HCT116 (cell line): Measurements from ENCODE around the gene SERAC1. TPM values are rescaled to one million over a fixed set of nuclear protein-coding genes. Genes with fewer than 3 reads are reported as not detected.

Experiments used
- ATAC-seq: fragments of 200-7000 bp; cut with Tn5 transposase; 2 replicates; pipeline ENCODE4 v1.9.1; 2020; ENCODE audit warnings: mild to moderate bottlenecking, moderate library complexity
- BruUV-seq: library from RNA; stranded (reverse); fragments of 400-500 nt; replicated peaks from 2 replicates; lab custom pipeline; 2021; lab: Mats Ljungman, UMichigan
- CTCF ChIA-PET: fragments of 300-600 bp; sonication (Branson Sonifier 250); formaldehyde crosslinking; loops from one replicate; lab custom pipeline; 2021; ENCODE audit warnings: antibody characterized with exemption; lab: Charles Lee
- POLR2A ChIA-PET: fragments of 300-600, 350-600 bp; sonication (Branson Sonifier 250); formaldehyde crosslinking; loops from one replicate; lab custom pipeline; 2021; ENCODE audit warnings: antibody characterized with exemption; lab: Charles Lee
- RAD21 ChIA-PET, 2 experiments: fragments of 300-600 bp; sonication (Branson Sonifier 250); formaldehyde crosslinking; loops; one replicate each; lab custom pipeline; 2023; ENCODE audit warnings: low total read pairs in 2 of 2; ENCODE audit not compliant: uncharacterized antibody in 2 of 2, unreplicated experiment in 2 of 2, low non-redundant PET in 1 of 2; lab: Charles Lee
- DNase-seq: peaks from one replicate; pipeline ENCODE4 v3.0.0-alpha.2; 2010; ENCODE audit warnings: low read depth, low spot score
- H2AFZ ChIP-seq: fragments of 200-600 bp; shearing (Covaris generic), sonication (generic); 2 replicates; pipeline ENCODE4 v1.6.1; 2017; ENCODE audit warnings: low read depth, mixed run types, mixed read lengths, antibody characterized with exemption, low read length; ENCODE audit not compliant: poor library complexity, severe bottlenecking
- H3K27ac ChIP-seq: 2 replicates; pipeline ENCODE4 v1.5.1; 2012; ENCODE audit warnings: low read depth, low read length
- H3K27me3 ChIP-seq: fragments of 200-600 bp; sonication (generic); 2 replicates; pipeline ENCODE4 v1.6.1; 2016; ENCODE audit warnings: mixed run types, low read length, mixed read lengths; ENCODE audit not compliant: insufficient read depth
- H3K36me3 ChIP-seq, 2 experiments: fragments of 200-500 bp in 1 of 2; fragments of 200-600 bp in 1 of 2; sonication (Bioruptor generic) in 1 of 2; sonication (generic) in 1 of 2; 2 replicates each; pipeline versions ENCODE4 v1.5.1 to v1.6.1; 2014 to 2016; ENCODE audit warnings: low read length in 2 of 2, inconsistent platforms in 1 of 2, mixed read lengths in 1 of 2, mixed run types in 1 of 2; ENCODE audit not compliant: insufficient read depth in 2 of 2, control insufficient read depth in 1 of 2
- H3K4me1 ChIP-seq, 2 experiments: fragments of 200-600 bp in 1 of 2; sonication (generic) in 1 of 2; 2 replicates each; pipeline versions ENCODE4 v1.5.1 to v1.6.1; 2012 to 2017; ENCODE audit warnings: low read length in 2 of 2, inconsistent platforms in 1 of 2, mild to moderate bottlenecking in 1 of 2, mixed read lengths in 1 of 2, mixed run types in 1 of 2, moderate library complexity in 1 of 2; ENCODE audit not compliant: insufficient read depth in 2 of 2, control insufficient read depth in 1 of 2
- H3K4me2 ChIP-seq: fragments of 200-600 bp; sonication (generic); 2 replicates; pipeline ENCODE4 v1.6.1; 2017; ENCODE audit warnings: mixed run types, low read length, mixed read lengths
- H3K4me3 ChIP-seq, 2 experiments: fragments of 200-600 bp in 1 of 2; sonication (generic) in 1 of 2; replicated peaks in 1 of 2; 2 replicates each; pipeline ENCODE4 v1.5.1; 2011 to 2016; ENCODE audit warnings: low read length in 2 of 2, control low read depth in 1 of 2, low read depth in 1 of 2, mild to moderate bottlenecking in 1 of 2, mixed read lengths in 1 of 2, mixed run types in 1 of 2
- H3K79me2 ChIP-seq: fragments of 200-600 bp; sonication (generic); 2 replicates; pipeline ENCODE4 v1.6.1; 2017; ENCODE audit warnings: mild to moderate bottlenecking, mixed run types, low read length, moderate library complexity, mixed read lengths; ENCODE audit not compliant: insufficient read depth
- H3K9ac ChIP-seq: fragments of 200-600 bp; sonication (generic); 2 replicates; pipeline ENCODE4 v1.6.1; 2016; ENCODE audit warnings: low read length, mixed read lengths
- H3K9me2 ChIP-seq: fragments of 200-600 bp; sonication (generic), shearing (Covaris generic); 2 replicates; pipeline ENCODE4 v1.6.1; 2017; ENCODE audit warnings: mixed run types, mild to moderate bottlenecking, moderate library complexity; ENCODE audit not compliant: insufficient read depth
- H3K9me3 ChIP-seq, 2 experiments: fragments of 200-500 bp in 1 of 2; fragments of 200-600 bp in 1 of 2; sonication (Bioruptor generic) in 1 of 2; sonication (generic) in 1 of 2; 2 replicates each; pipeline ENCODE4 v1.6.1; 2014 to 2017; ENCODE audit warnings: low read length in 2 of 2, mixed read lengths in 2 of 2, inconsistent platforms in 1 of 2, low read depth in 1 of 2, mild to moderate bottlenecking in 1 of 2, mixed run types in 1 of 2, moderate library complexity in 1 of 2; ENCODE audit not compliant: control insufficient read depth in 1 of 2, insufficient read depth in 1 of 2
- H4K20me1 ChIP-seq: fragments of 200-600 bp; sonication (generic), shearing (Covaris generic); 2 replicates; pipeline ENCODE4 v1.6.1; 2017; ENCODE audit warnings: mixed run types, mild to moderate bottlenecking, moderate library complexity; ENCODE audit not compliant: insufficient read depth
- EZH2 ChIP-seq: fragments of 200-600 bp; sonication (generic); IDR thresholded peaks from 2 replicates; pipeline ENCODE4 v1.6.1; 2017; ENCODE audit warnings: antibody characterized with exemption, mixed run types
- EZH2phosphoT487 ChIP-seq: fragments of 200-600 bp; IDR thresholded peaks from 2 replicates; pipeline ENCODE4 v1.6.1; 2018; ENCODE audit warnings: antibody characterized with exemption, borderline replicate concordance
- FOSL1 ChIP-seq: IDR thresholded peaks from 2 replicates; pipeline ENCODE4 v1.6.1; 2012; ENCODE audit warnings: low read depth
- JUND ChIP-seq: IDR thresholded peaks from 2 replicates; pipeline ENCODE4 v1.6.1; 2012
- POLR2A ChIP-seq: IDR thresholded peaks from 2 replicates; pipeline ENCODE4 v1.7.0; 2011; ENCODE audit warnings: borderline replicate concordance; ENCODE audit not compliant: insufficient read depth, insufficient read length; ENCODE audit errors: extremely low read depth
- POLR2AphosphoS5 ChIP-seq: IDR thresholded peaks from 2 replicates; pipeline ENCODE4 v1.6.1; 2011; ENCODE audit warnings: mild to moderate bottlenecking, low read depth, low read length, moderate library complexity
- SIN3A ChIP-seq: IDR thresholded peaks from 2 replicates; pipeline ENCODE4 v1.6.1; 2012; ENCODE audit warnings: low read depth
- SP1 ChIP-seq: IDR thresholded peaks from 2 replicates; pipeline ENCODE4 v1.6.1; 2012; ENCODE audit warnings: low read depth
- SRF ChIP-seq: IDR thresholded peaks from 2 replicates; pipeline ENCODE4 v1.6.1; 2012; ENCODE audit warnings: low read depth
- TCF7L2 ChIP-seq: IDR thresholded peaks from 2 replicates; pipeline ENCODE4 v1.7.0; 2011; ENCODE audit warnings: borderline replicate concordance, inconsistent platforms; ENCODE audit not compliant: insufficient read depth, insufficient read length; ENCODE audit errors: extremely low read depth
- YY1 ChIP-seq: IDR thresholded peaks from 2 replicates; pipeline ENCODE4 v1.6.1; 2011; ENCODE audit warnings: low read length, low read depth, moderate library complexity, mild to moderate bottlenecking; ENCODE audit not compliant: insufficient replicate concordance; ENCODE audit errors: extremely low read depth
- intact Hi-C: fragments of 100-400 bp; cut with micrococcal nuclease; formaldehyde crosslinking; loops from 2 replicates; pipeline ENCODE4 v1.10.0; 2022
- total RNA-seq: library from RNA; stranded (reverse); gene quantifications from one replicate; pipeline ENCODE4 v1.2.1, GENCODE V29; 2021; ENCODE audit not compliant: unreplicated experiment
- TF ChIP-seq, protein P1 (sequence below): IDR thresholded peaks from 2 replicates; pipeline ENCODE4 v1.6.1; 2011; ENCODE audit warnings: mild to moderate bottlenecking, low read length, moderate library complexity; ENCODE audit not compliant: insufficient replicate concordance; ENCODE audit errors: extremely low read depth
- TF ChIP-seq, protein P2 (sequence below): IDR thresholded peaks from 2 replicates; pipeline ENCODE4 v1.6.1; 2012; ENCODE audit warnings: low read depth
- TF ChIP-seq, protein P3 (sequence below), 3 experiments: fragments of 200-600 bp in 1 of 3; sonication (generic) in 1 of 3; IDR thresholded peaks in 2 of 3; conservative IDR thresholded peaks in 1 of 3; 2 replicates each; pipeline ENCODE4 v1.5.1; 2012 to 2017; ENCODE audit warnings: low read depth in 2 of 3, low read length in 2 of 3, antibody characterized with exemption in 1 of 3, borderline replicate concordance in 1 of 3, control low read depth in 1 of 3, mild to moderate bottlenecking in 1 of 3, mixed read lengths in 1 of 3, mixed run types in 1 of 3, moderate library complexity in 1 of 3; ENCODE audit not compliant: insufficient read depth in 1 of 3
- TF ChIP-seq, protein P4 (sequence below): IDR thresholded peaks from 2 replicates; pipeline ENCODE4 v1.6.1; 2012

SERAC1 gene
- total RNA-seq, 1 experiment from 2014 or later = 7.6 TPM

DNA sequence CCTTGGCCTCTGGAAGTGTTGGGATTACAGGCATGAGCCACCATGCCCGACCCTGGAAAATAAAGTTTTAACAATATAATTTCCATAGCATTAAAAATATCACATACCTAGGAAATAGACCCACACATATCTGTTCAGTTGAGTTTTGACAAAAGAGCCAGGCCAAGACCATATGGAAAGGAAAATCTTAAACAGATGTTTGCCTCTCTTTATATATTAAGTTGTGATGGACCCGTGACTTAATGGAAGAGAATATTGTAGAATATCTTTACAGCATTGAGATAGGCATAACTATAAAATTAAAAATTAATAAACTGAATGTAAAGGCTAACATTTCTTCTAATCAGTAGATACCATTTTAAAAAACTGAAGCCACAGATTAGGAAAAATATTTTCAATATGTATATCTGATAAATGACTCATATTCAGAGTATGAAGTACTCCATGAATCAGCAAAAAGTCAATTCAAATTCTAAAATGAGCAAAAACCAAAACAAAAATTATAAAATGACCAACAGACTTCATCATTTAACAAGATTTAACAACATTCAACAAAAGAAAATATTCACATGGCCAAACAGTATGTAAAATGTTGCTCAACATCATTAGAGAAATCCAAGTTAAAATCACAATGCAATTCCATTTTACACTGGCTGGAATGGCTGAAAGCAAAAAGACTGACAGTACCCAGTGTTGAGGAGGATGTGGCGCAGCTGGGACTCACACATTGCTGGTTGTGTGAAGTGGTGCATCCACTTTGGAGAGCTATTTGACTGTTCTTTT is 43.4 kb upstream of the SERAC1 start:
- H2AFZ ChIP-seq = no peak overlapping the region
- H3K4me1 ChIP-seq = peaks cover 0 to 19% of the 10 kb centered on the region in 2 experiments; a peak in 3 of 4 replicates
- H4K20me1 ChIP-seq = no peaks in the 10 kb centered on the region
- no peak overlapping the region for H3K27ac ChIP-seq
- no peak overlapping the region for H3K9ac ChIP-seq
- no TSS peak for BruUV-seq
- no peak overlapping the region for H3K4me2 ChIP-seq
- ATAC-seq (no peak), DNase-seq (no peak)
- POLR2A ChIA-PET = interaction anchor here (0.7 kb wide), 1 partner anchor 34 kb away, joined by 3 read pairs; no protein-coding TSS in a partner anchor
- H3K27me3 ChIP-seq = no peaks in the 10 kb centered on the region
- no peaks in the 10 kb centered on the region for H3K79me2 ChIP-seq
- RAD21 ChIA-PET = interaction anchor here in 1 of 2 experiments (0.6 kb wide), 1 partner anchor 461 kb away, joined by 3 read pairs; no protein-coding TSS in a partner anchor
- intact Hi-C loops = no loop called here
- TF ChIP-seq TCF7L2 = no peak
- no peak for TF ChIP-seq POLR2A
- no peak for TF ChIP-seq SIN3A
- TF ChIP-seq, protein P1, sequence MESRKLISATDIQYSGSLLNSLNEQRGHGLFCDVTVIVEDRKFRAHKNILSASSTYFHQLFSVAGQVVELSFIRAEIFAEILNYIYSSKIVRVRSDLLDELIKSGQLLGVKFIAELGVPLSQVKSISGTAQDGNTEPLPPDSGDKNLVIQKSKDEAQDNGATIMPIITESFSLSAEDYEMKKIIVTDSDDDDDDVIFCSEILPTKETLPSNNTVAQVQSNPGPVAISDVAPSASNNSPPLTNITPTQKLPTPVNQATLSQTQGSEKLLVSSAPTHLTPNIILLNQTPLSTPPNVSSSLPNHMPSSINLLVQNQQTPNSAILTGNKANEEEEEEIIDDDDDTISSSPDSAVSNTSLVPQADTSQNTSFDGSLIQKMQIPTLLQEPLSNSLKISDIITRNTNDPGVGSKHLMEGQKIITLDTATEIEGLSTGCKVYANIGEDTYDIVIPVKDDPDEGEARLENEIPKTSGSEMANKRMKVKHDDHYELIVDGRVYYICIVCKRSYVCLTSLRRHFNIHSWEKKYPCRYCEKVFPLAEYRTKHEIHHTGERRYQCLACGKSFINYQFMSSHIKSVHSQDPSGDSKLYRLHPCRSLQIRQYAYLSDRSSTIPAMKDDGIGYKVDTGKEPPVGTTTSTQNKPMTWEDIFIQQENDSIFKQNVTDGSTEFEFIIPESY = no peak
- TF ChIP-seq EZH2phosphoT487 = no peak
- no peak for TF ChIP-seq SRF
- TF ChIP-seq, protein P2, sequence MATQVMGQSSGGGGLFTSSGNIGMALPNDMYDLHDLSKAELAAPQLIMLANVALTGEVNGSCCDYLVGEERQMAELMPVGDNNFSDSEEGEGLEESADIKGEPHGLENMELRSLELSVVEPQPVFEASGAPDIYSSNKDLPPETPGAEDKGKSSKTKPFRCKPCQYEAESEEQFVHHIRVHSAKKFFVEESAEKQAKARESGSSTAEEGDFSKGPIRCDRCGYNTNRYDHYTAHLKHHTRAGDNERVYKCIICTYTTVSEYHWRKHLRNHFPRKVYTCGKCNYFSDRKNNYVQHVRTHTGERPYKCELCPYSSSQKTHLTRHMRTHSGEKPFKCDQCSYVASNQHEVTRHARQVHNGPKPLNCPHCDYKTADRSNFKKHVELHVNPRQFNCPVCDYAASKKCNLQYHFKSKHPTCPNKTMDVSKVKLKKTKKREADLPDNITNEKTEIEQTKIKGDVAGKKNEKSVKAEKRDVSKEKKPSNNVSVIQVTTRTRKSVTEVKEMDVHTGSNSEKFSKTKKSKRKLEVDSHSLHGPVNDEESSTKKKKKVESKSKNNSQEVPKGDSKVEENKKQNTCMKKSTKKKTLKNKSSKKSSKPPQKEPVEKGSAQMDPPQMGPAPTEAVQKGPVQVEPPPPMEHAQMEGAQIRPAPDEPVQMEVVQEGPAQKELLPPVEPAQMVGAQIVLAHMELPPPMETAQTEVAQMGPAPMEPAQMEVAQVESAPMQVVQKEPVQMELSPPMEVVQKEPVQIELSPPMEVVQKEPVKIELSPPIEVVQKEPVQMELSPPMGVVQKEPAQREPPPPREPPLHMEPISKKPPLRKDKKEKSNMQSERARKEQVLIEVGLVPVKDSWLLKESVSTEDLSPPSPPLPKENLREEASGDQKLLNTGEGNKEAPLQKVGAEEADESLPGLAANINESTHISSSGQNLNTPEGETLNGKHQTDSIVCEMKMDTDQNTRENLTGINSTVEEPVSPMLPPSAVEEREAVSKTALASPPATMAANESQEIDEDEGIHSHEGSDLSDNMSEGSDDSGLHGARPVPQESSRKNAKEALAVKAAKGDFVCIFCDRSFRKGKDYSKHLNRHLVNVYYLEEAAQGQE = no peak
- no peak for TF ChIP-seq POLR2AphosphoS5
- TF ChIP-seq, protein P3, sequence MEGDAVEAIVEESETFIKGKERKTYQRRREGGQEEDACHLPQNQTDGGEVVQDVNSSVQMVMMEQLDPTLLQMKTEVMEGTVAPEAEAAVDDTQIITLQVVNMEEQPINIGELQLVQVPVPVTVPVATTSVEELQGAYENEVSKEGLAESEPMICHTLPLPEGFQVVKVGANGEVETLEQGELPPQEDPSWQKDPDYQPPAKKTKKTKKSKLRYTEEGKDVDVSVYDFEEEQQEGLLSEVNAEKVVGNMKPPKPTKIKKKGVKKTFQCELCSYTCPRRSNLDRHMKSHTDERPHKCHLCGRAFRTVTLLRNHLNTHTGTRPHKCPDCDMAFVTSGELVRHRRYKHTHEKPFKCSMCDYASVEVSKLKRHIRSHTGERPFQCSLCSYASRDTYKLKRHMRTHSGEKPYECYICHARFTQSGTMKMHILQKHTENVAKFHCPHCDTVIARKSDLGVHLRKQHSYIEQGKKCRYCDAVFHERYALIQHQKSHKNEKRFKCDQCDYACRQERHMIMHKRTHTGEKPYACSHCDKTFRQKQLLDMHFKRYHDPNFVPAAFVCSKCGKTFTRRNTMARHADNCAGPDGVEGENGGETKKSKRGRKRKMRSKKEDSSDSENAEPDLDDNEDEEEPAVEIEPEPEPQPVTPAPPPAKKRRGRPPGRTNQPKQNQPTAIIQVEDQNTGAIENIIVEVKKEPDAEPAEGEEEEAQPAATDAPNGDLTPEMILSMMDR (IDR thresholded peaks at IDR 0.05 in 2 of 3, conservative IDR thresholded peaks at IDR 0.05 in 1 of 3; ENCODE audit: borderline replicate concordance in 1 of 3, insufficient read depth in 1 of 3, low read depth in 2 of 3, low read length in 2 of 3) = no peak
- no peak for TF ChIP-seq EZH2
- TF ChIP-seq SP1 = no peak
- TF ChIP-seq YY1 = no peak
- TF ChIP-seq, protein P4, sequence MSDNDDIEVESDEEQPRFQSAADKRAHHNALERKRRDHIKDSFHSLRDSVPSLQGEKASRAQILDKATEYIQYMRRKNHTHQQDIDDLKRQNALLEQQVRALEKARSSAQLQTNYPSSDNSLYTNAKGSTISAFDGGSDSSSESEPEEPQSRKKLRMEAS = no peak
- no peak for TF ChIP-seq FOSL1
- TF ChIP-seq JUND = no peak
- no peaks in the 10 kb centered on the region for H3K9me2 ChIP-seq
- CTCF ChIA-PET = interaction anchor here (0.7 kb wide), 1 partner anchor 12 kb away, joined by 4 read pairs; no protein-coding TSS in a partner anchor
- no peak overlapping the region for H3K4me3 ChIP-seq
- no peaks in the 10 kb centered on the region for H3K9me3 ChIP-seq
- H3K36me3 ChIP-seq = no peaks in the 10 kb centered on the region
